ENCODE results near the gene HIF1A.
"Not testable (repeated sequence)": the region's sequence is repeated elsewhere in the genome, so short reads cannot be mapped to it uniquely, and the experiment has no call there.

The HIF1A gene

GRCh38 chr14:61694830-61695694 lies at the start of gene HIF1A:
Gene HIF1A (plus strand): TSS chr14:61695513. CDS start chr14:61695805, 292 bp downstream.
- peak; percentile 94 for DNase-seq

DNA sequence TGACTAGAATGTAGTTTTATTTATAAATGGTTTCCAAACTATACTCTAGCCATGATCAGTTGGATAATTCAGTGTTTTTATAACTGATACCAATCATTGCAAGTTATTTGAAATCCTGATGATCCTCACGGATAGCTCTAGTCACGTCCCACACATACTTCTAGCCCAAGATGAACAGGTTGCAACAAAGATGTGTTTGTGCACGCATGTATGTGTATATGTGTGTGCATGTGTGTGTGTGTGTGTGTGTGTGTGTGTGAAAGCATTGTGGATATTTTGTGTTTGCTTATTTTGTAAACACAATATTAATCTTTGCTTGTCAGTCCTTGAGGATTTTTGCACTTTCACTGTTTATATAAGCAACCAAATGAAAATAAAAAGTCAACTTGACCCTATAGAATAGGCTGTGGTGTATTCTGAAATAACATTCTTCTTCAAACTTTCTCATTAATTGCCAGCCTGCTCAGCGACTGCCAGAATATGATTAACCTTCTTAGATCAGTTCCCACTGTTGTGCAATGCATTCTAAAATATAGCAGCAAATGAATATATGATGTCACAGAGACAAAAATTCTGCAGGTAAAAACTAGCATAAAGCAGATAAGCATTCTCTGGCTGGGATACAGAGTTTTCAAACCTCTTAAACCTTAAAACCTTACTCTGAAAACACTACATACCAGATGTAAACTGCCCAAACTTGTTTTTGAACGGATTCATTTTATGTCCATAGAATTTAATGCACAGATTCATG lies 48.8 kb upstream of the HIF1A start:
- no peak for DNase-seq

- no peak for DNase-seq
Observed at GRCh38 chr14:61647704-61648103, 47.6 kb upstream of the HIF1A start.

GRCh38 chr14:61648377-61648776 lies 46.9 kb upstream of the HIF1A start:
- DNase-seq, result no peak

DNA sequence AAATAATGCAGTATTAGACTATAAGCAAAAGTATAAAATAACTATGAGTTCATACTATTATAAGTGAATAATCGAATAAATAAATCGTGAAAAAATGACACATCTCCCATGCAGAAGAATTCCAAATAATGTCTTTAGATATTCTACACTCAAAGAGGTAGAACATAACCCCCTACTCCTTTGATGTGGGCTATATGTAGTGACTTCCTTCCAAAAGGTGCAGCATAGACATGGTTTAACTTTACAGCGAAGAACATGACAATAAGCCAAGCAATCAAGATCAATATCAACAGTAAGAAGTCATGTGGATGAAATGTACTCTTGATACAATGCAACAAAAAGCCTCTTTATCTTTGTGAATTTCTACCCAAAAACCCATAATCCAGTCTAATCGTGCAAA lies 46.0 kb upstream of the HIF1A start:
- DNase-seq, result no peak

- DNase-seq, result no peak
Observed at GRCh38 chr14:61651355-61651754, 44.0 kb upstream of the HIF1A start.

DNA sequence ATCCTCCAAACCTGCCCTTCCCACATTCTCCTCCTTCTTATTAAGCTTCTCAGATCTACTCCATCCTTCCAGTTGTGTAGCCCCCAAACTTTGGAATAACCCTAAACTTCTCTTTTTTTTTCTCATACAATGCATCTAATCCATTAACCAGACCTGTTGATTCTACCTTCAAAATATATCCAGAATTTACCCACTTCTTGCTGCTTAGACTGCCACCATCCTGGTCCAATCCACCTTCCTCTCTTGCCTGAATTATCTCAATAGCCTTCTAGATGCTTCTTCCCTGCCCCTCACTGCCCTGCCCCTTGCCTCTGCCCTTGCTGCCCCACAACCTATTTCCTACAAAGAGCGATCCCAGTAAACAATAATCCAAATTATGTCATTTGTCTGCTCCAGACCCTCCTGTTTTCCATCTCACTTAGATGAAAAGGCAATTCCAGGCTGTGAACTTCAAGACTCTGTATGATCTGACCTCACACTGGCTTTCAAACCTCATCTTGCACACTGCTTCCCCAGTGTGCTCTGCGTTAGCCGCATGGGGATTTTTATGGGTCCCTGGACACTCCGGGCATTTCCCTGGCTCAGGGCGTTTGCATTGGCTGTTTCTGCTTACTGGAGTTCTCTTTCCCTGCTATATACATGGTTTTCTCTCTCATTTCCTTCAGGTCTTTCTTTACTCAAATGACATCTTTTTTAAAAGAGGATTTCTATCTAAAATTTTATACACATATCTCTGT lies 42.6 kb upstream of the HIF1A start:
- no peak for DNase-seq

GRCh38 chr14:61653507-61653906 lies 41.8 kb upstream of the HIF1A start:
- DNase-seq, result no peak

- DNase-seq, result no peak
Observed at GRCh38 chr14:61654026-61654425, 41.3 kb upstream of the HIF1A start.

- no peak for DNase-seq
Observed at GRCh38 chr14:61655777-61656176, 39.5 kb upstream of the HIF1A start.

DNA sequence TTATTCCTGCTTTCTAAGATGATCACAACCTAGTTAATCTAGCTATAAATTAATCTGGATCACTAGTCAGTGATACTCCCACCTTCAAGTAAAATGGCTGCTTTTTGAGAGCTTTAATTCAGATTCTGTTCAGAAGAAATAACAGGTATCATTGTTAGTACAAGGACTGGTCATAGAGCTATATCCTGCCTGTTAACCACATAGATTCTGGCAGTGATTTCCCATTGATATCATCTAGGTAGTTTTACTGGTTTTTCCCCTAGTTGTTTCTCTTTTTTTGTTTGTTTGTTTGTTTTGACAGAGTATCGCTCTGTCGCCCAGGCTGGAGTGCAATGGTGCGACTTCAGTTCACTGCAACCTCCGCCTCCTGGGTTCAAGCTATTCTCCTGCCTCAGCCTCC lies 39.0 kb upstream of the HIF1A start:
- no peak for DNase-seq

- DNase-seq, result not testable (repeated sequence)
Observed at GRCh38 chr14:61658111-61658510, 37.2 kb upstream of the HIF1A start.

DNA sequence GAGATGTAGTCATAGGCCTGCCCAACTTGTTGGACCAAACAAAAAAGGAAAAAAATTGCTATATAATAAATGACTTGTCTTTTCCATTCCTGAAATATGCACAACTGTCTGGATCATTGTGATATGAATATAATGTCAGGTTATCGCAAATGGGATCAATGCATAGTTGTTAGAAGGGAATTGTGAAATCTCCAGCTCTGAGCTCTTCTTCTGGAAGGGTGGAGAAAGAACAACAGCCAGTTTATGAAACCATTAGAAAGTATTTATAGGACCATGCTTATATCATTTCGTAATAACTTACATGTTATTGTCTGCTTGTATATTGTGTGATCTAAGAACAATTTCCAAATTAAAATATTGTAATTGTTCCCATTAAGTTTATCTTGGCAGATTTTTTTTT lies 35.7 kb upstream of the HIF1A start:
- DNase-seq, result no peak

- DNase-seq, result no peak
Observed at GRCh38 chr14:61661471-61662400, 33.6 kb upstream of the HIF1A start.

GRCh38 chr14:61662437-61663311 lies 32.6 kb upstream of the HIF1A start:
- no peak for DNase-seq

DNA sequence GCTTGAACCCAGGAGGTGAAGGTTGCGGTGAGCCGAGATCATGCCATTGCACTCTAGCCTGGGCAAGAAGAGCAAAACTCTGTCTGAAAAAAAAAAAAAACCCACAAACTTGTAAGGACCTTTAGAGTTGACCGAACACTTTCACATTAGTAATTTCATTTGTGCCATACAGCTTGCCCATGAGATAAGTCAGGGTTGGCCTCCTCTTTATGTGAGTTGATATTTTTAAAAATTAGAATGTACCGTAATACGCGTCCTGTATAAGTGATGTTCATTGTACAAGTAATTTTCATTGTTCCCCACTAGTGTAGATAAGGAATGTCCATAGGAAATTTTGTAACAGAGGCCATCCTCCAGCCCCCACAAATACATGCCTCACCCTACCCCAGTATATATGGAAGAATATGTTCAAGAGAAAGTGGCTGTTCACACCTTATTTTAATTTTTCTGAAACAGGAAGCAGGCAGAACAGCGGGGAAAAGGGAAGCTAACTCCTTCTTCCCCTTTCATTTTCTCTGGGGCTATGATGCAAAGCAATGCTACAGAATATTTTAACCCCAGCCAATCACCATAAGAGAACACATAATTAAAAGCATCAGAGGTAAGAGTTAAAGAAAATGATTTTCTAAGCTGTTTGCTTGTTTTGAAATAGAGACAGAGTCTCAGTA lies 31.9 kb upstream of the HIF1A start:
- no peak for DNase-seq

DNA sequence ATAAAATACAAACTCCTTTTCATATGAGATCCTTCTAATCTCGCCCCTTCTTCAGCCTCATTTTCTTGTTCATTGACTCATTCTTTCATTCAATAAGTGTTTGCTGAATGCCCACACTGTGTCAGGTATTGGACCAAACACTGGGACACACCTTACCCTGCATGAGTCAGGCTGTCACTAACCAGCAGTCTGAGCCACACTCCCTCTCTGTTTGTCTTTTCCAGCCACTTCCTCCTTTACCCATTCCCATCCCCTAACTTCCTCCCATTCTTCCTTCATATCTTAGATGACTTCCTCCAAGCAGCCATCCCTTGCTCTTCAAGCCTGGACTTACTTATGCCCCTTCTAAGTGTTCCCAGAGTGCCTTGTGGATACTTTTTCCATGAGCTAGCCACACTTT lies 27.0 kb upstream of the HIF1A start:
- no peak for DNase-seq

- no peak for DNase-seq
Observed at GRCh38 chr14:61670576-61670975, 24.7 kb upstream of the HIF1A start.

GRCh38 chr14:61671082-61671481 lies 24.2 kb upstream of the HIF1A start:
- DNase-seq, result no peak

DNA sequence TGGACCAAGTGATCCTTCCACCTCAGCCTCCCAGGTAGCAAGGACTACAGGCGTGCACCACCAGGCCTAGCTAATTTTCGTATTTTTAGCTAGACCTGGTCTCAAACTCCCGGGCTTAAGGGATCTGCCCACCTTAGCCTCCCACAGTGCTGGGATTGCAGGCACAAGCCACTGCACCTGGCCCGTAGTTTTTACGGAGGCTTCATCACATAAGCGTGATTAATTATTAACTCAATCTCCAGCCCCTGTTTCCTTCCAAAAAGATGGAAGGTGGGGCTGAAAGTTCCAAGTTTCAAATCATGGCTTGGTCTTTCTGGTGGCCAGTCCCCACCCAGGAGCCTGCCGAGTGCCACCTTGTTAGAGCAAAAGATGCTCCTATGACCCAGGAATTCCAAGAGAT lies 22.5 kb upstream of the HIF1A start:
- no peak for DNase-seq

DNA sequence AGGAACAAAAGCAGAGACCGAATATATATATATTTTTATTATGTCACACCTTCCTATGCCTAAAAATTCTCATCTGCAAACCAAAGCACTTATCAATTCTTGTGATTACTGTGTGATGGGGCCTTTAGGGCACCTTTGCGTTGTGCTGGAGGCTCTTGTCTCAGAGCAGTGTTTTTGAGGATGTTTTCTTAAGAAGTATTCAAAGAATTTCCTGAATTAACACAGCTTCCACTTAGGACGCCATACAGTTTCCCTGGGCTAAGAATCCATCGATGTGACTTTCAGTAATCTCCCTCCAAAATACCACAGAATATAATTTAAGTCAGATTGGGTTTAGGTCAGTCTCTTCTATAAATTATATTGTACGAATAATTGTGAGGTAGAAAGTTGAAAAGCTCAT lies 22.0 kb upstream of the HIF1A start:
- DNase-seq, result no peak

Data from NCI-H774 (cell line).